ENCODE measurements around the gene CNOT6L. TPM values are rescaled to one million over a fixed set of nuclear protein-coding genes. Genes with fewer than 3 reads are reported as not detected.
"Not testable (repeated sequence)": the region's sequence is repeated elsewhere in the genome, so short reads cannot be mapped to it uniquely, and the experiment has no call there.

CNOT6L gene
- total RNA-seq, 1 experiment from 2014 or later: 14.5 TPM

- Histone ChIP-seq H3K27ac (ENCODE audit: insufficient read length, low read depth, low read length) (no peak overlapping the region), H4K8ac (replicated peaks; ENCODE audit: insufficient read length, low read depth, low read length) (no peak overlapping the region), H3K79me1 (ENCODE audit: insufficient read depth, low read depth, low read length, poor library complexity, severe bottlenecking) (no peaks in the 10 kb centered on the region), H4K5ac (ENCODE audit: insufficient read length, low read depth, low read length) (no peak overlapping the region), H3K4ac (ENCODE audit: low read depth, low read length) (no peak overlapping the region), H3K56ac (ENCODE audit: insufficient read length, low read depth, low read length) (no peak overlapping the region), H3K4me1 (ENCODE audit: insufficient read depth, low read length) (no peaks in the 10 kb centered on the region), H3K23ac (ENCODE audit: insufficient read length, low read depth, low read length) (no peak overlapping the region), H2BK12ac (ENCODE audit: insufficient read length, low read depth, low read length) (no peak overlapping the region), H2BK120ac (ENCODE audit: low read depth, low read length, poor library complexity, severe bottlenecking) (no peak overlapping the region), H2AFZ (ENCODE audit: low read length) (no peak overlapping the region), H3K23me2 (ENCODE audit: insufficient read length, low read depth, low read length, poor library complexity, severe bottlenecking) (no peaks in the 10 kb centered on the region), H3K9me3 (ENCODE audit: control insufficient read depth, low read depth, low read length) (no peaks in the 10 kb centered on the region), H3K27me3 (ENCODE audit: insufficient read depth, low read length) (no peaks in the 10 kb centered on the region), H4K20me1 (ENCODE audit: control insufficient read depth, insufficient read depth, insufficient read length) (no peaks in the 10 kb centered on the region), H3K9ac (ENCODE audit: extremely low read depth, insufficient read length, low read length) (no peak overlapping the region), H3K4me2 (ENCODE audit: insufficient read depth, insufficient read length, low read length) (no peak overlapping the region), H3K14ac (ENCODE audit: insufficient read depth, low read length) (no peak overlapping the region), H3K18ac (ENCODE audit: insufficient read length, low read depth, low read length) (no peak overlapping the region), H3T11ph (ENCODE audit: low read length) (no peak overlapping the region), H2BK20ac (ENCODE audit: low read depth, low read length, poor library complexity, severe bottlenecking) (no peak overlapping the region), H2BK15ac (ENCODE audit: low read depth, low read length) (no peak overlapping the region), H2AK5ac (ENCODE audit: insufficient read length, low read length) (no peak overlapping the region), H2BK5ac (ENCODE audit: insufficient read length, low read length) (no peak overlapping the region), H4K91ac (ENCODE audit: insufficient read length, low read depth, low read length) (no peak overlapping the region), H3K79me2 (ENCODE audit: insufficient read depth, low read length) (no peaks in the 10 kb centered on the region)
- no peak for TF ChIP-seq CTCF (conservative IDR thresholded peaks at IDR 0.05)
- Mint-ChIP-seq H3K9me3 (no peaks in the 10 kb centered on the region), H3K27ac (no peak overlapping the region), H3K27me3 (ENCODE audit: low read depth) (no peaks in the 10 kb centered on the region), H3K4me3 (no peak overlapping the region), H3K4me1 (peaks cover 0 to 4% of the 10 kb centered on the region in 2 experiments; a peak in 3 of 4 replicates), H3K36me3 (ENCODE audit: insufficient read depth in 1 of 3, low read depth in 3 of 3) (no peaks in the 10 kb centered on the region)
- WGBS (ENCODE audit: extremely low coverage, insufficient read length, low lambda C conversion rate): no CpG with 5 or more reads among the region's 1 CpG
- no peak for DNase-seq
Observed at GRCh38 chr4:77782102-77782835, 36.9 kb downstream of the CNOT6L start.

DNA sequence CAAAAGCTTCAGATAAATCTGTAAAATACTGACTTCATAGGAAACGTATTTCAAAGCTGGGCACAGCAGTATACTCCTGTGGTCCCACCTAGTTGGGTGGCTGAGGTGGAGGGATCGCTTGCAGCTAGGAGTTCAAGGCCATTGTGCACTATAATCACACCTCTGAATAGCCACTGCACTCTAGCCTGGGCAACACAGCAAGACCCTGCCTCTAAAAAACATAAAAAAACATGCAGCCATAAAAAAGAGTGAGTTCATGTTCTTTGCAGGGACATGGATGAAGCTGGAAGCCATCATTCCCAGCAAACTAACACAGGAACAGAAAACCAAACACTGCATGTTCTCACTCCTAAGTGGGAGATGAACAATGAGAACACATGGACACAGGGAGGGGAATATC lies 38.4 kb downstream of the CNOT6L start:
- H3K27me3 Mint-ChIP-seq (ENCODE audit: low read depth); H2BK15ac ChIP-seq (ENCODE audit: low read depth, low read length); H4K8ac ChIP-seq (replicated peaks; ENCODE audit: insufficient read length, low read depth, low read length); H3K4me2 ChIP-seq (ENCODE audit: insufficient read depth, insufficient read length, low read length); H3K4me1 ChIP-seq (ENCODE audit: insufficient read depth, low read length); H3T11ph ChIP-seq (ENCODE audit: low read length); H3K56ac ChIP-seq (ENCODE audit: insufficient read length, low read depth, low read length); H4K20me1 ChIP-seq (ENCODE audit: control insufficient read depth, insufficient read depth, insufficient read length); H2AK5ac ChIP-seq (ENCODE audit: insufficient read length, low read length); H3K4ac ChIP-seq (ENCODE audit: low read depth, low read length); H3K27ac ChIP-seq (ENCODE audit: insufficient read length, low read depth, low read length); H4K91ac ChIP-seq (ENCODE audit: insufficient read length, low read depth, low read length); H3K79me1 ChIP-seq (ENCODE audit: insufficient read depth, low read depth, low read length, poor library complexity, severe bottlenecking); H3K9me3 ChIP-seq (ENCODE audit: control insufficient read depth, low read depth, low read length); H3K79me2 ChIP-seq (ENCODE audit: insufficient read depth, low read length); DNase-seq; H3K9ac ChIP-seq (ENCODE audit: extremely low read depth, insufficient read length, low read length); H2BK5ac ChIP-seq (ENCODE audit: insufficient read length, low read length); H3K18ac ChIP-seq (ENCODE audit: insufficient read length, low read depth, low read length); H3K4me3 Mint-ChIP-seq; H3K9me3 Mint-ChIP-seq; H2BK12ac ChIP-seq (ENCODE audit: insufficient read length, low read depth, low read length); H3K27me3 ChIP-seq (ENCODE audit: insufficient read depth, low read length); H2BK20ac ChIP-seq (ENCODE audit: low read depth, low read length, poor library complexity, severe bottlenecking); H3K14ac ChIP-seq (ENCODE audit: insufficient read depth, low read length); H4K5ac ChIP-seq (ENCODE audit: insufficient read length, low read depth, low read length); H2BK120ac ChIP-seq (ENCODE audit: low read depth, low read length, poor library complexity, severe bottlenecking); H2AFZ ChIP-seq (ENCODE audit: low read length); H3K23ac ChIP-seq (ENCODE audit: insufficient read length, low read depth, low read length); H3K36me3 Mint-ChIP-seq (ENCODE audit: insufficient read depth in 1 of 3, low read depth in 3 of 3); H3K23me2 ChIP-seq (ENCODE audit: insufficient read length, low read depth, low read length, poor library complexity, severe bottlenecking): not testable (repeated sequence)
- WGBS (ENCODE audit: extremely low coverage, insufficient read length, low lambda C conversion rate): no CpG with 5 or more reads among the region's 2 CpGs
- Mint-ChIP-seq H3K27ac (peak overlapping the region in 1 of 3 experiments; percentile 44; a peak in 1 of 7 replicates), H3K4me1 (peaks cover 8 to 13% of the 10 kb centered on the region in 2 experiments; a peak in 3 of 4 replicates)

Measured in H9 (cell line).